GM21825 (cell line): ENCODE measurements around the gene STARD7.
A peak's percentile ranks its signal among the peaks of the same experiment; 100 is the strongest.

Experiments
- ATAC-seq: cut with Tn5 transposase; IDR thresholded peaks from one replicate; pipeline ENCODE4 v1.9.1; 2021; ENCODE audit warnings: mild to moderate bottlenecking, moderate library complexity; ENCODE audit not compliant: unreplicated experiment

STARD7 gene

GRCh38 chr2:96201338-96201737, 7.3 kb downstream of the STARD7 start:
- ATAC-seq = no peak

- ATAC-seq = no peak
Observed at GRCh38 chr2:96198921-96199320, 9.7 kb downstream of the STARD7 start.

- ATAC-seq = no peak
Observed at GRCh38 chr2:96197546-96198255, 10.9 kb downstream of the STARD7 start.

- ATAC-seq = no peak
Observed at GRCh38 chr2:96195410-96196066, 13.1 kb downstream of the STARD7 start.

- no peak for ATAC-seq
Observed at GRCh38 chr2:96191937-96192670, 16.5 kb downstream of the STARD7 start.

GRCh38 chr2:96188821-96189526, 19.7 kb downstream of the STARD7 start:
- ATAC-seq = no peak

GRCh38 chr2:96186562-96186961, 22.1 kb downstream of the STARD7 start:
- no peak for ATAC-seq

GRCh38 chr2:96185516-96185915, 23.1 kb downstream of the STARD7 start:
- no peak for ATAC-seq

GRCh38 chr2:96184989-96185388, 23.6 kb downstream of the STARD7 start:
- no peak for ATAC-seq

GRCh38 chr2:96184188-96184587, 24.4 kb downstream of the STARD7 start:
- no peak for ATAC-seq

- ATAC-seq = no peak
Observed at GRCh38 chr2:96181529-96181928, 27.1 kb downstream of the STARD7 start.

GRCh38 chr2:96180521-96180920, 28.1 kb downstream of the STARD7 start:
- ATAC-seq = no peak

- ATAC-seq = no peak
Observed at GRCh38 chr2:96180002-96180401, 28.6 kb downstream of the STARD7 start.

- ATAC-seq = no peak
Observed at GRCh38 chr2:96176661-96177060, 32.0 kb downstream of the STARD7 start.

GRCh38 chr2:96175951-96176350, 32.7 kb downstream of the STARD7 start:
- ATAC-seq = no peak

GRCh38 chr2:96174251-96175144, 34.1 kb downstream of the STARD7 start:
- peak; percentile 68 for ATAC-seq

- no peak for ATAC-seq
Observed at GRCh38 chr2:96171831-96172230, 36.8 kb downstream of the STARD7 start.

- ATAC-seq = no peak
Observed at GRCh38 chr2:96170626-96171025, 38.0 kb downstream of the STARD7 start.

- no peak for ATAC-seq
Observed at GRCh38 chr2:96169868-96170507, 38.6 kb downstream of the STARD7 start.
